GM23338 (cell line): ENCODE measurements around the gene MAD1L1. TPM values are rescaled to one million over a fixed set of nuclear protein-coding genes. Genes with fewer than 3 reads are reported as not detected.

Experiments used
- ATAC-seq: fragments of 200-7000 bp; cut with Tn5 transposase; 3 replicates; pipeline ENCODE4 v1.9.1; 2020
- DNase-seq: peaks from one replicate; pipeline ENCODE4 v3.0.0-alpha.2; 2015; ENCODE audit warnings: low spot score
- H2AFZ ChIP-seq: fragments of 200-600 bp; sonication (generic); 2 replicates; pipeline ENCODE4 v1.8.0; 2016; ENCODE audit warnings: antibody characterized with exemption, mild to moderate bottlenecking, moderate library complexity
- H3F3A ChIP-seq: fragments of 200-600 bp; sonication (generic); replicated peaks from 2 replicates; pipeline ENCODE4 v1.8.0; 2017; ENCODE audit warnings: antibody characterized with exemption, mixed run types, low read depth
- H3K27ac ChIP-seq: fragments of 200-600 bp; sonication (generic); 2 replicates; pipeline ENCODE4 v1.6.1; 2016; ENCODE audit warnings: low read depth
- H3K27me3 ChIP-seq: fragments of 200-600 bp; sonication (generic); 2 replicates; pipeline ENCODE4 v1.8.0; 2016; ENCODE audit warnings: mild to moderate bottlenecking, mixed run types, moderate library complexity; ENCODE audit not compliant: insufficient read depth
- H3K36me3 ChIP-seq: fragments of 200-600 bp; sonication (generic); 2 replicates; pipeline ENCODE4 v1.8.0; 2016; ENCODE audit warnings: mild to moderate bottlenecking; ENCODE audit not compliant: insufficient read depth
- H3K4me1 ChIP-seq: fragments of 200-600 bp; sonication (generic); 2 replicates; pipeline ENCODE4 v1.8.0; 2016; ENCODE audit warnings: mild to moderate bottlenecking, moderate library complexity; ENCODE audit not compliant: insufficient read depth
- H3K4me2 ChIP-seq: fragments of 200-600 bp; sonication (generic); 2 replicates; pipeline ENCODE4 v1.7.1; 2017; ENCODE audit warnings: mixed run types
- H3K4me3 ChIP-seq: fragments of 200-600 bp; sonication (generic); 2 replicates; pipeline ENCODE4 v1.6.1; 2016; ENCODE audit warnings: mixed run types
- H3K79me2 ChIP-seq: fragments of 200-600 bp; sonication (generic); replicated peaks from 2 replicates; pipeline ENCODE4 v1.8.0; 2017; ENCODE audit warnings: mild to moderate bottlenecking; ENCODE audit not compliant: insufficient read depth
- H3K9me2 ChIP-seq: fragments of 200-600 bp; sonication (generic); 2 replicates; pipeline ENCODE4 v1.8.0; 2017; ENCODE audit not compliant: insufficient read depth
- H4K20me1 ChIP-seq: fragments of 200-600 bp; sonication (generic); replicated peaks from 2 replicates; pipeline ENCODE4 v1.8.0; 2017; ENCODE audit warnings: mild to moderate bottlenecking; ENCODE audit not compliant: insufficient read depth
- H3K27ac Mint-ChIP-seq: 2 replicates; pipeline ENCODE4 v1.8.0; 2020; ENCODE audit warnings: inconsistent platforms, mild to moderate bottlenecking, moderate library complexity, mixed read lengths
- H3K27me3 Mint-ChIP-seq: 3 replicates; pipeline ENCODE4 v1.8.0; 2022; ENCODE audit warnings: low read depth, mild to moderate bottlenecking, moderate library complexity, mixed read lengths, inconsistent platforms; ENCODE audit not compliant: insufficient read depth, poor library complexity
- H3K36me3 Mint-ChIP-seq: 3 replicates; pipeline ENCODE4 v1.8.0; 2021; ENCODE audit warnings: low read depth, mild to moderate bottlenecking, inconsistent platforms, moderate library complexity, mixed read lengths
- H3K4me1 Mint-ChIP-seq: 3 replicates; pipeline ENCODE4 v1.8.0; 2020; ENCODE audit warnings: mild to moderate bottlenecking, inconsistent platforms, mixed read lengths
- H3K4me3 Mint-ChIP-seq: 3 replicates; pipeline ENCODE4 v1.8.0; 2021; ENCODE audit warnings: moderate library complexity, mild to moderate bottlenecking, inconsistent platforms, mixed read lengths
- H3K9me3 Mint-ChIP-seq: 3 replicates; pipeline ENCODE4 v1.8.0; 2020; ENCODE audit warnings: moderate library complexity, mild to moderate bottlenecking, inconsistent platforms, mixed read lengths
- CREB1 ChIP-seq: fragments of 250-450 bp; sonication (Bioruptor Pico); IDR thresholded peaks from 2 replicates; pipeline ENCODE4 v1.5.0; 2020; ENCODE audit warnings: low read depth, mild to moderate bottlenecking, moderate library complexity
- EZH2 ChIP-seq: fragments of 200-600 bp; sonication (generic); IDR thresholded peaks from one replicate; pipeline ENCODE4 v1.8.0; 2017; ENCODE audit warnings: antibody characterized with exemption, mild to moderate bottlenecking, low read depth; ENCODE audit not compliant: unreplicated experiment
- EZH2phosphoT487 ChIP-seq: fragments of 200-600 bp; sonication (generic); IDR thresholded peaks from one replicate; pipeline ENCODE4 v1.8.1; 2018; ENCODE audit warnings: antibody characterized with exemption; ENCODE audit not compliant: unreplicated experiment
- JUNB ChIP-seq: IDR thresholded peaks from one replicate; pipeline ENCODE4 v1.6.1; 2016; ENCODE audit warnings: antibody characterized with exemption; ENCODE audit not compliant: unreplicated experiment
- NANOG ChIP-seq: IDR thresholded peaks from 2 replicates; pipeline ENCODE4 v1.6.1; 2016; ENCODE audit warnings: antibody characterized with exemption, borderline replicate concordance
- POLR2AphosphoS5 ChIP-seq: IDR thresholded peaks from 2 replicates; pipeline ENCODE4 v1.6.1; 2016; ENCODE audit warnings: antibody characterized with exemption, low read depth
- STAT1 ChIP-seq: IDR thresholded peaks from one replicate; pipeline ENCODE4 v1.6.1; 2016; ENCODE audit warnings: antibody characterized with exemption; ENCODE audit not compliant: unreplicated experiment
- ZNF114 ChIP-seq: fragments of 250-450 bp; sonication (Bioruptor Pico); IDR thresholded peaks from 2 replicates; pipeline ENCODE4 v1.5.0; 2020; ENCODE audit warnings: mild to moderate bottlenecking, moderate library complexity
- ZNF331 ChIP-seq: fragments of 250-450 bp; sonication (Bioruptor Pico); IDR thresholded peaks from 2 replicates; pipeline ENCODE4 v1.5.0; 2020; ENCODE audit warnings: low read depth, mild to moderate bottlenecking, moderate library complexity
- polyA plus RNA-seq: library from polyadenylated mRNA; unstranded; fragments of >200 nt; fragmentation: Nextera tagmentation; extraction: Ambion mirVana; gene quantifications from 2 replicates; pipeline ENCODE4 v1.2.1, GENCODE V29; 2016
- total RNA-seq: library from RNA; depleted of rRNA; stranded (reverse); fragments of >200 nt; shearing (Covaris generic); gene quantifications from 2 replicates; pipeline ENCODE4 v1.2.3, GENCODE V29; 2014
- TF ChIP-seq, protein P1 (sequence below): fragments of 250-450 bp; sonication (Bioruptor Pico); IDR thresholded peaks from 2 replicates; pipeline ENCODE4 v1.5.0; 2020; ENCODE audit warnings: mild to moderate bottlenecking, moderate library complexity
- TF ChIP-seq, protein P2 (sequence below): IDR thresholded peaks from one replicate; pipeline ENCODE4 v1.6.1; 2018; ENCODE audit warnings: antibody characterized with exemption; ENCODE audit not compliant: unreplicated experiment
- TF ChIP-seq, protein P3 (sequence below), 2 experiments: fragments of 200-600 bp in 1 of 2; sonication (generic) in 1 of 2; conservative IDR thresholded peaks; 2 replicates each; pipeline versions ENCODE4 v1.5.1 to v1.6.1; 2016 to 2017; ENCODE audit warnings: antibody characterized with exemption in 2 of 2, low read depth in 2 of 2, mild to moderate bottlenecking in 2 of 2, moderate library complexity in 1 of 2
- TF ChIP-seq, protein P4 (sequence below): IDR thresholded peaks from 2 replicates; pipeline ENCODE4 v1.6.1; 2016; ENCODE audit warnings: antibody characterized with exemption

MAD1L1 gene
- total and polyA plus RNA-seq, 2 experiments from 2014 or later: 40.3 to 59.3 TPM

DNA sequence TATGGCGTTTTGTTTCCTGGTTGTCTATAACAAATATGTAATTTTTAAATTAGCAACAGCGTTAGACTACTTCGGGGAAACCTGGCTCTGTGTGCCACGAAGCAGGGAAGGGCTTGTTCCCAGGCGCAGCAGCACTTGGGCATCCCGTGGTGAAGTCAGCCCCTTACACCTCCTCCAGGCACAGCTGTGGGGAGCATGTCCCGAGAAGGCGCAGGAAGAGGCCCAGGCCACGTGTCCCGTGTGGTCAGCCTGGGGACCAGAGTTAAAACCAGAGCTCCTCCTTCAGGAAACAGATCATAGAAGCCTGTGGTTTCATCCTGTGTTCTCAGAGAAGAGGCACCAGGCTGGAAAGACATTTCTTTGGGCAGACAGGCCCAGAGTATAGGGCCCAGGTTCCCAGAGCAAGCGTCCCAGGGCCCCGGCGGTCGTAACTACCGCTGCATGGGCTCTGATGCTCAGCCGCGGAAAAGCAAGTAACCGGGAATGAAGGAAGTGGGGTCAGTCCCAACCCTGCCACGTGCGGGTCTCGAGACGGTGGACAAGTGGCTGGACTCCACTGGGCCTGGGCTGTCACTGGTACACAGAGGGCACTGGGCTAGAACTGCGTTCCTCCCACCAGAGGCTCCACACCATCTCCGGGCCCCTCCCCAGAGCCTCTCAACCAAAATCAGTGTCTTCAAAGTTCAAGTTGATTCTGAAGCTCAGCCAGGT is 16.4 kb upstream of the MAD1L1 start:
- Histone ChIP-seq H3K27me3 (no peaks in the 10 kb centered on the region), H4K20me1 (no peaks in the 10 kb centered on the region; the same call in 1 of the 2 replicates), H2AFZ (no peak overlapping the region), H3K9me2 (no peaks in the 10 kb centered on the region), H3K27ac (0 out of 2 replicates have a peak overlapping the region, but pooled peaks have one; percentile 30), H3K36me3 (no peaks in the 10 kb centered on the region; the same call in 1 of the 2 replicates), H3K4me3 (no peak overlapping the region), H3K4me2 (no peak overlapping the region), H3K79me2 (peaks cover under 1% of the 10 kb centered on the region; the same call in 1 of the 2 replicates), H3F3A (no peaks in the 10 kb centered on the region), H3K4me1 (no peaks in the 10 kb centered on the region)
- Mint-ChIP-seq H3K27ac (no peak overlapping the region), H3K4me1 (peaks cover 3% of the 10 kb centered on the region; the same call in 2 of the 3 replicates), H3K4me3 (no peak overlapping the region), H3K9me3 (no peaks in the 10 kb centered on the region), H3K36me3 (peaks cover 21% of the 10 kb centered on the region), H3K27me3 (peaks cover 14% of the 10 kb centered on the region)
- DNase-seq: peak; percentile 52
- ATAC-seq: peak; percentile 5; the same call in 1 of the 3 replicates
- TF ChIP-seq EZH2phosphoT487 (no peak), JUNB (no peak), ZNF331 (CRISPR knock-in tag) (no peak), NANOG (no peak), STAT1 (no peak), EZH2 (no peak), ZNF114 (CRISPR knock-in tag) (no peak), POLR2AphosphoS5 (no peak), CREB1 (CRISPR knock-in tag) (no peak)
- TF ChIP-seq, protein P1, sequence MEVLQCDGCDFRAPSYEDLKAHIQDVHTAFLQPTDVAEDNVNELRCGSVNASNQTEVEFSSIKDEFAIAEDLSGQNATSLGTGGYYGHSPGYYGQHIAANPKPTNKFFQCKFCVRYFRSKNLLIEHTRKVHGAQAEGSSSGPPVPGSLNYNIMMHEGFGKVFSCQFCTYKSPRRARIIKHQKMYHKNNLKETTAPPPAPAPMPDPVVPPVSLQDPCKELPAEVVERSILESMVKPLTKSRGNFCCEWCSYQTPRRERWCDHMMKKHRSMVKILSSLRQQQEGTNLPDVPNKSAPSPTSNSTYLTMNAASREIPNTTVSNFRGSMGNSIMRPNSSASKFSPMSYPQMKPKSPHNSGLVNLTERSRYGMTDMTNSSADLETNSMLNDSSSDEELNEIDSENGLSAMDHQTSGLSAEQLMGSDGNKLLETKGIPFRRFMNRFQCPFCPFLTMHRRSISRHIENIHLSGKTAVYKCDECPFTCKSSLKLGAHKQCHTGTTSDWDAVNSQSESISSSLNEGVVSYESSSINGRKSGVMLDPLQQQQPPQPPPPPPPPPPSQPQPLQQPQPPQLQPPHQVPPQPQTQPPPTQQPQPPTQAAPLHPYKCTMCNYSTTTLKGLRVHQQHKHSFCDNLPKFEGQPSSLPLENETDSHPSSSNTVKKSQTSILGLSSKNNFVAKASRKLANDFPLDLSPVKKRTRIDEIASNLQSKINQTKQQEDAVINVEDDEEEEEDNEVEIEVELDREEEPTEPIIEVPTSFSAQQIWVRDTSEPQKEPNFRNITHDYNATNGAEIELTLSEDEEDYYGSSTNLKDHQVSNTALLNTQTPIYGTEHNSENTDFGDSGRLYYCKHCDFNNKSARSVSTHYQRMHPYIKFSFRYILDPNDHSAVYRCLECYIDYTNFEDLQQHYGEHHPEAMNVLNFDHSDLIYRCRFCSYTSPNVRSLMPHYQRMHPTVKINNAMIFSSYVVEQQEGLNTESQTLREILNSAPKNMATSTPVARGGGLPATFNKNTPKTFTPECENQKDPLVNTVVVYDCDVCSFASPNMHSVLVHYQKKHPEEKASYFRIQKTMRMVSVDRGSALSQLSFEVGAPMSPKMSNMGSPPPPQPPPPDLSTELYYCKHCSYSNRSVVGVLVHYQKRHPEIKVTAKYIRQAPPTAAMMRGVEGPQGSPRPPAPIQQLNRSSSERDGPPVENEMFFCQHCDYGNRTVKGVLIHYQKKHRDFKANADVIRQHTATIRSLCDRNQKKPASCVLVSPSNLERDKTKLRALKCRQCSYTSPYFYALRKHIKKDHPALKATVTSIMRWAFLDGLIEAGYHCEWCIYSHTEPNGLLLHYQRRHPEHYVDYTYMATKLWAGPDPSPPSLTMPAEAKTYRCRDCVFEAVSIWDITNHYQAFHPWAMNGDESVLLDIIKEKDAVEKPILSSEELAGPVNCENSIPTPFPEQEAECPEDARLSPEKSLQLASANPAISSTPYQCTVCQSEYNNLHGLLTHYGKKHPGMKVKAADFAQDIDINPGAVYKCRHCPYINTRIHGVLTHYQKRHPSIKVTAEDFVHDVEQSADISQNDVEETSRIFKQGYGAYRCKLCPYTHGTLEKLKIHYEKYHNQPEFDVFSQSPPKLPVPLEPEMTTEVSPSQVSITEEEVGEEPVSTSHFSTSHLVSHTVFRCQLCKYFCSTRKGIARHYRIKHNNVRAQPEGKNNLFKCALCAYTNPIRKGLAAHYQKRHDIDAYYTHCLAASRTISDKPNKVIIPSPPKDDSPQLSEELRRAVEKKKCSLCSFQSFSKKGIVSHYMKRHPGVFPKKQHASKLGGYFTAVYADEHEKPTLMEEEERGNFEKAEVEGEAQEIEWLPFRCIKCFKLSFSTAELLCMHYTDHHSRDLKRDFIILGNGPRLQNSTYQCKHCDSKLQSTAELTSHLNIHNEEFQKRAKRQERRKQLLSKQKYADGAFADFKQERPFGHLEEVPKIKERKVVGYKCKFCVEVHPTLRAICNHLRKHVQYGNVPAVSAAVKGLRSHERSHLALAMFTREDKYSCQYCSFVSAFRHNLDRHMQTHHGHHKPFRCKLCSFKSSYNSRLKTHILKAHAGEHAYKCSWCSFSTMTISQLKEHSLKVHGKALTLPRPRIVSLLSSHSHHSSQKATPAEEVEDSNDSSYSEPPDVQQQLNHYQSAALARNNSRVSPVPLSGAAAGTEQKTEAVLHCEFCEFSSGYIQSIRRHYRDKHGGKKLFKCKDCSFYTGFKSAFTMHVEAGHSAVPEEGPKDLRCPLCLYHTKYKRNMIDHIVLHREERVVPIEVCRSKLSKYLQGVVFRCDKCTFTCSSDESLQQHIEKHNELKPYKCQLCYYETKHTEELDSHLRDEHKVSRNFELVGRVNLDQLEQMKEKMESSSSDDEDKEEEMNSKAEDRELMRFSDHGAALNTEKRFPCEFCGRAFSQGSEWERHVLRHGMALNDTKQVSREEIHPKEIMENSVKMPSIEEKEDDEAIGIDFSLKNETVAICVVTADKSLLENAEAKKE (CRISPR knock-in tag): no peak
- TF ChIP-seq, protein P2, sequence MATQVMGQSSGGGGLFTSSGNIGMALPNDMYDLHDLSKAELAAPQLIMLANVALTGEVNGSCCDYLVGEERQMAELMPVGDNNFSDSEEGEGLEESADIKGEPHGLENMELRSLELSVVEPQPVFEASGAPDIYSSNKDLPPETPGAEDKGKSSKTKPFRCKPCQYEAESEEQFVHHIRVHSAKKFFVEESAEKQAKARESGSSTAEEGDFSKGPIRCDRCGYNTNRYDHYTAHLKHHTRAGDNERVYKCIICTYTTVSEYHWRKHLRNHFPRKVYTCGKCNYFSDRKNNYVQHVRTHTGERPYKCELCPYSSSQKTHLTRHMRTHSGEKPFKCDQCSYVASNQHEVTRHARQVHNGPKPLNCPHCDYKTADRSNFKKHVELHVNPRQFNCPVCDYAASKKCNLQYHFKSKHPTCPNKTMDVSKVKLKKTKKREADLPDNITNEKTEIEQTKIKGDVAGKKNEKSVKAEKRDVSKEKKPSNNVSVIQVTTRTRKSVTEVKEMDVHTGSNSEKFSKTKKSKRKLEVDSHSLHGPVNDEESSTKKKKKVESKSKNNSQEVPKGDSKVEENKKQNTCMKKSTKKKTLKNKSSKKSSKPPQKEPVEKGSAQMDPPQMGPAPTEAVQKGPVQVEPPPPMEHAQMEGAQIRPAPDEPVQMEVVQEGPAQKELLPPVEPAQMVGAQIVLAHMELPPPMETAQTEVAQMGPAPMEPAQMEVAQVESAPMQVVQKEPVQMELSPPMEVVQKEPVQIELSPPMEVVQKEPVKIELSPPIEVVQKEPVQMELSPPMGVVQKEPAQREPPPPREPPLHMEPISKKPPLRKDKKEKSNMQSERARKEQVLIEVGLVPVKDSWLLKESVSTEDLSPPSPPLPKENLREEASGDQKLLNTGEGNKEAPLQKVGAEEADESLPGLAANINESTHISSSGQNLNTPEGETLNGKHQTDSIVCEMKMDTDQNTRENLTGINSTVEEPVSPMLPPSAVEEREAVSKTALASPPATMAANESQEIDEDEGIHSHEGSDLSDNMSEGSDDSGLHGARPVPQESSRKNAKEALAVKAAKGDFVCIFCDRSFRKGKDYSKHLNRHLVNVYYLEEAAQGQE: no peak
- TF ChIP-seq, protein P3, sequence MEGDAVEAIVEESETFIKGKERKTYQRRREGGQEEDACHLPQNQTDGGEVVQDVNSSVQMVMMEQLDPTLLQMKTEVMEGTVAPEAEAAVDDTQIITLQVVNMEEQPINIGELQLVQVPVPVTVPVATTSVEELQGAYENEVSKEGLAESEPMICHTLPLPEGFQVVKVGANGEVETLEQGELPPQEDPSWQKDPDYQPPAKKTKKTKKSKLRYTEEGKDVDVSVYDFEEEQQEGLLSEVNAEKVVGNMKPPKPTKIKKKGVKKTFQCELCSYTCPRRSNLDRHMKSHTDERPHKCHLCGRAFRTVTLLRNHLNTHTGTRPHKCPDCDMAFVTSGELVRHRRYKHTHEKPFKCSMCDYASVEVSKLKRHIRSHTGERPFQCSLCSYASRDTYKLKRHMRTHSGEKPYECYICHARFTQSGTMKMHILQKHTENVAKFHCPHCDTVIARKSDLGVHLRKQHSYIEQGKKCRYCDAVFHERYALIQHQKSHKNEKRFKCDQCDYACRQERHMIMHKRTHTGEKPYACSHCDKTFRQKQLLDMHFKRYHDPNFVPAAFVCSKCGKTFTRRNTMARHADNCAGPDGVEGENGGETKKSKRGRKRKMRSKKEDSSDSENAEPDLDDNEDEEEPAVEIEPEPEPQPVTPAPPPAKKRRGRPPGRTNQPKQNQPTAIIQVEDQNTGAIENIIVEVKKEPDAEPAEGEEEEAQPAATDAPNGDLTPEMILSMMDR (conservative IDR thresholded peaks at IDR 0.05; ENCODE audit: low read depth in 2 of 2): no peak
- TF ChIP-seq, protein P4, sequence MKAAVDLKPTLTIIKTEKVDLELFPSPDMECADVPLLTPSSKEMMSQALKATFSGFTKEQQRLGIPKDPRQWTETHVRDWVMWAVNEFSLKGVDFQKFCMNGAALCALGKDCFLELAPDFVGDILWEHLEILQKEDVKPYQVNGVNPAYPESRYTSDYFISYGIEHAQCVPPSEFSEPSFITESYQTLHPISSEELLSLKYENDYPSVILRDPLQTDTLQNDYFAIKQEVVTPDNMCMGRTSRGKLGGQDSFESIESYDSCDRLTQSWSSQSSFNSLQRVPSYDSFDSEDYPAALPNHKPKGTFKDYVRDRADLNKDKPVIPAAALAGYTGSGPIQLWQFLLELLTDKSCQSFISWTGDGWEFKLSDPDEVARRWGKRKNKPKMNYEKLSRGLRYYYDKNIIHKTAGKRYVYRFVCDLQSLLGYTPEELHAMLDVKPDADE: no peak
